ENCODE results near the gene YTHDF1.

YTHDF1 gene

DNA sequence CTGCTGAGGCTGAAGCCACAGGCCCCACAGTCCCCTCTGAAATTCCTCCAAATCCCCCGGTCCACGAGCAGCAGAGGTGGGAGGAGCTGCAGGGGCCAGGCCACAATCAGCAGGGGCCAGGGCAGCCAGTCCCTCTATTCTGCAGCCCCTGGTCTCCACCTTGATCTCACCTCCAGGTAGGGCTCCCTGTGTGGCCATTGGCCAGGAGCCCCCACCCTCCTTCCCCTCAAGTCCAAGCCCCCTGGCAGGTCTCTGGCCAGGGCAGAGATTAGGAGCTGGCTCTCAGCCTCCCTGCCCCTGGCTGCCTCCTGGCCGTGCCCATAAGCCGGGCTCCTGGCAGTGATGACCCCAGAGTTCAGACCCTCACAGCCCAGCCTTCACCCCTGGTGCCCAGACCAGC lies 34.7 kb downstream of the YTHDF1 start:
- H3K4me1 Mint-ChIP-seq = peaks cover 10% of the 10 kb centered on the region
- H3K4me3 Mint-ChIP-seq = no peak overlapping the region
- no peaks in the 10 kb centered on the region for H3K36me3 Mint-ChIP-seq (ENCODE audit: insufficient read depth)
- DNase-seq (ENCODE audit: low spot score in 2 of 2) (no peak), ATAC-seq (replicated peaks; ENCODE audit: extremely low read depth, poor library complexity, severe bottlenecking) (no peak)
- no peak overlapping the region for H3K27ac Mint-ChIP-seq (ENCODE audit: low read depth)
- peaks cover 45% of the 10 kb centered on the region for H3K27me3 Mint-ChIP-seq
- H3K9me3 Mint-ChIP-seq = no peaks in the 10 kb centered on the region

DNA sequence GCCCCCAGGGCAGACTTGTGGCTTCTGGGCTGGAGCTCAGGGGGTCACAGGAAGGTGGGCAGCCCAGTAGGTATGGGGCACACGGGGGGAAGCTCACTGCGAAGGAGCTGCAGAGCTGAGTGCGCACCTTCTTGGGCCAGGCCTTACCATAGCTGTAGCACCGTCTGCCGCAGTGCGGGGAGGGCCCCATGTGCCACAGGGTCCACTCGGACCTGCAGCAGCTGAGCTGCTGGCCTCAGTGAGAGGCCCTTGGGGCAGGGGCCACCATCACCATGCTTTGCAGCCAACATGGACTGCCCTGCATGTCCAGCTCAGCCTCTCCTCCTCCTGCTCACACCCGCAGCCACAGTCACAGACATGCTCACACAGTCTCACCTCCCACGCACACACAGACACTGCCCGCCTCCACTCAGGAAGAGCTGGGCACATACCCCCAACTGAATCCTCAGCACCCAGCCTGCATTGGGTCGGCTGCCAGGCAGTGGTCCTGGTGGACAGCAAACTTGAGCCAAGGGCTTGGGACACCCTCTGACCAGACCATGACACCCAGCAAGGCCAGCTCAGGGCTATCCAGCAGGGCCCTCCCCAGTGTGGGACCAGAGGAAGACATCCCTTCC lies 35.3 kb downstream of the YTHDF1 start:
- H3K4me3 Mint-ChIP-seq = peak overlapping the region; percentile 68

DNA sequence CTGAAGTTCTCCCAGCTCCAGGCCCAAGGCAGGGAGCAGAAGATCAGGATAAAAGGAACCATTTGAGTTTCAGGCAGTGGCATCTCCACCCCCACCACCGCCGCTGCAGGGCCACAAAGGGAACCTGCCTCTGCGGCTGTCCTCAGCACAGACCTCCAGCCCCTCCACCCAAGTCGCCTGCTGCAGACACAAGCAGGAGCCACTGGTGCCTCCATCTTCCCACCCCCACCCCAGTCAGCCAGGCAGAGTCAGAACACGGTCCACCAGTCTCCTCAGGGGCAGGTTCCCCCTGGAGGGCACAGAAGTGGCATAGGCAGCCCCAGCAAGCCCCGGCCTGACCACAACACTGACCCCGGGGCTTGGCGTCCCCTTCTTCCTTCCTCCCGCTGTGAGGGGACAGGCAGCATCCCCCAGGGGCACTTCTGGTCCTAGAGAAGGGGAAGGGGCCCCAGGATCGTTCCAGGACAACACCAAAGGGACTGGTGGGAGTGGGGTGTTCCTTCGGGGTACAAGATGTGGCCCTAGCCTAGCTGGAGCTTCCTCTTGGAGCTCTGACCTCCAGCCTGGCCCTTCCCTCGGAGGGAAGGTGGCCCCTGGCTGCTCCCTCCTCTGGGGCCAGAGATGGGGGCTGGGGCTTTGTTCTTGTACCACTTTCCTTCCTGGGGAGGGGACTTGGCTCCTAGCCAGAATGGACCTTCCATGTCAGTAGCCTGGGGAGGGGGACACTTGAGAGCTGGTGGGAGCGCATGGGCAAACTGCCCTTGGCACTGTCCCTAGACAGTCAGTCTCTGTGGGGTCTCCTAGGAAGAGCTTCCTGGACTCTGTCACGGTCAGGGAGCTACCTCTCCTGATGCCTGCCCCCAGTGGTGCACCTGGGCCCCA lies 36.0 kb downstream of the YTHDF1 start:
- no peak for DNase-seq (ENCODE audit: low spot score in 2 of 2)
- H3K4me3 Mint-ChIP-seq = peak overlapping the region; percentile 68
- no peak for ATAC-seq (replicated peaks; ENCODE audit: extremely low read depth, poor library complexity, severe bottlenecking)
- no peaks in the 10 kb centered on the region for H3K36me3 Mint-ChIP-seq (ENCODE audit: insufficient read depth)
- peaks cover 50% of the 10 kb centered on the region for H3K27me3 Mint-ChIP-seq
- no peaks in the 10 kb centered on the region for H3K9me3 Mint-ChIP-seq
- H3K4me1 Mint-ChIP-seq = peaks cover 10% of the 10 kb centered on the region
- H3K27ac Mint-ChIP-seq (ENCODE audit: low read depth) = no peak overlapping the region

More for the DNA sequence above, 35.3 kb downstream of the YTHDF1 start:
- DNase-seq (ENCODE audit: low spot score in 2 of 2) = no peak
- Mint-ChIP-seq H3K4me1 (peaks cover 10% of the 10 kb centered on the region), H3K9me3 (no peaks in the 10 kb centered on the region), H3K36me3 (ENCODE audit: insufficient read depth) (no peaks in the 10 kb centered on the region), H3K27me3 (peaks cover 50% of the 10 kb centered on the region), H3K27ac (ENCODE audit: low read depth) (no peak overlapping the region)
- ATAC-seq (replicated peaks; ENCODE audit: extremely low read depth, poor library complexity, severe bottlenecking) = no peak

DNA sequence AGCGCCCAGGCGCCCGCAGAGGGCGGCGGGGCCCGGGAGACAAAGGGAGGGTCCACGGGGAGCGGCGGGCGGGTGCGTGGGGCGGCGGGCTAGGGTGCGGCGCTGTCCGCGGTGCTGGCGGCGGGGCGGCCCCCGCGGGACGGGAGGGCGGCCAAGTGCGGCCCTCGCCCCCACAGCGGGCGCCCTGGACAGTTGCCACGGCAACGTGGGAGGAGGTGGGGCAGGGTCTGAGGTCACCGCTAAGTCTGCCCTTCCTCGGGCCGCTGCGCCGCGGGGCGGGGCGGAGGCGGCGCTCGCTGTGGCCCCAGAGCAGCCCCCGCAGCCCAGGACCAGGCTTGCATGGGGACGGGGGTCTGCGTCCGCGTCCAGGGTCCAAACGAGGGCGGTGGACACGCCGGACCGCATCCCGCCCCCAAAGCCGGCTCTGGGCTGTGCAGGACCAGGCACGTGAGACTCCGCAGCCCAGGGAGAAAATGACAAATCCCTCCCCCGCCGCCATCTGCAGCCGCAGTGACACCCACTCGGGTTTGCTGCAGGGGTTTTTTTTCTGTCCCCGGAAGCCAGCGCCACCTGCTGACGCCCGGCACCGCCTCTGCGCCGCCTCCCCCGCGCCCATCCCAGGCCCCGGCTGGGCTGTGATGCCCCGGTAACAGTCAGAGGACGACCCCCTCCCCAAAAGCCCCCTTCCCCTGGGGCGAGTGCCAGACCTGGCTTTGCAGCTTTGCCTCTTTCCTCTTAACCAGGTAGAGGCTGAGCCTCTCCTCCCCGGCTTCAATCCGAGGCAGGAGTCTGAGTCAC lies 36.8 kb downstream of the YTHDF1 start:
- no peak overlapping the region for H3K27ac Mint-ChIP-seq (ENCODE audit: low read depth)

GRCh38 chr20:63178446-63178820 lies 37.5 kb downstream of the YTHDF1 start:
- H3K9me3 Mint-ChIP-seq = no peaks in the 10 kb centered on the region
- no peak overlapping the region for H3K4me3 Mint-ChIP-seq
- no peak for ATAC-seq (replicated peaks; ENCODE audit: extremely low read depth, poor library complexity, severe bottlenecking)
- H3K36me3 Mint-ChIP-seq (ENCODE audit: insufficient read depth) = no peaks in the 10 kb centered on the region
- DNase-seq (ENCODE audit: low spot score in 2 of 2) = no peak
- H3K27me3 Mint-ChIP-seq = peaks cover 61% of the 10 kb centered on the region
- H3K4me1 Mint-ChIP-seq = peaks cover 10% of the 10 kb centered on the region
- H3K27ac Mint-ChIP-seq (ENCODE audit: low read depth) = no peak overlapping the region

More for the DNA sequence above, 36.8 kb downstream of the YTHDF1 start:
- Mint-ChIP-seq H3K4me1 (peaks cover 10% of the 10 kb centered on the region), H3K4me3 (peak overlapping the region; percentile 68), H3K27me3 (peaks cover 58% of the 10 kb centered on the region), H3K36me3 (ENCODE audit: insufficient read depth) (no peaks in the 10 kb centered on the region), H3K9me3 (no peaks in the 10 kb centered on the region)
- peak; percentile 81 for ATAC-seq (replicated peaks; ENCODE audit: extremely low read depth, poor library complexity, severe bottlenecking)
- peak; percentile 58 to 59 for DNase-seq (ENCODE audit: low spot score in 2 of 2)

DNA sequence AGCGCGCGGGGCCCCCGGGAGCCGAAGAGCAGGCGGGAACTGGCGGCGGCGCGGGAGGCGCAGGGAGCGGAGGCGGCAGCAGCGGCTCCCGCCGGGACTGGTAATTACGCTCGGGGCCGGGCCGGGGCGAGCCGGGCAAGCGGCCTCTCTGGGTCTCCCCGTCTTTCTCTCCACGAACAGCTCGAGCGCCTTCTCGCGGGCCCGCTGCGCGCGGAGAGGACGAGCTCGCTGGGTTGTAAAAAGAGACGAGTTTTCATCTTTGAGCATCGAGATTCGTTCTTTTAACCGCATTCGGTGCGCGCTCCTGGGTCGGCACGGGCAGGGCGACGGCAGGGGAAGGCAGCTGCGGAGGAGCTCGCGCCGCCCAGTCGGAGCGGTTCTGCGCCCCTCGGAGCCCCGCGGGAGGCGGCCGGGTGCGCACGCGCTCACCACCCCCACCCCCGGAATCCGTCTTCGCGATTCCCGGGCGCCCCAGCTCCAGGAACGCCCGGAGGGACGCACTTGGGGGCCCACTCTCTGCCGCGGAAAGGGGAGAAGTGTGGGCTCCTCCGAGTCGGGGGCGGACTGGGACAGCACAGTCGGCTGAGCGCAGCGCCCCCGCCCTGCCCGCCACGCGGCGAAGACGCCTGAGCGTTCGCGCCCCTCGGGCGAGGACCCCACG lies 38.0 kb downstream of the YTHDF1 start:
- Mint-ChIP-seq H3K4me1 (peaks cover 10% of the 10 kb centered on the region), H3K4me3 (peak overlapping the region; percentile 55), H3K9me3 (no peaks in the 10 kb centered on the region), H3K36me3 (ENCODE audit: insufficient read depth) (no peaks in the 10 kb centered on the region), H3K27me3 (peaks cover 57% of the 10 kb centered on the region), H3K27ac (ENCODE audit: low read depth) (no peak overlapping the region)
- ATAC-seq (replicated peaks; ENCODE audit: extremely low read depth, poor library complexity, severe bottlenecking) = no peak
- DNase-seq (ENCODE audit: low spot score in 2 of 2) = no peak

DNA sequence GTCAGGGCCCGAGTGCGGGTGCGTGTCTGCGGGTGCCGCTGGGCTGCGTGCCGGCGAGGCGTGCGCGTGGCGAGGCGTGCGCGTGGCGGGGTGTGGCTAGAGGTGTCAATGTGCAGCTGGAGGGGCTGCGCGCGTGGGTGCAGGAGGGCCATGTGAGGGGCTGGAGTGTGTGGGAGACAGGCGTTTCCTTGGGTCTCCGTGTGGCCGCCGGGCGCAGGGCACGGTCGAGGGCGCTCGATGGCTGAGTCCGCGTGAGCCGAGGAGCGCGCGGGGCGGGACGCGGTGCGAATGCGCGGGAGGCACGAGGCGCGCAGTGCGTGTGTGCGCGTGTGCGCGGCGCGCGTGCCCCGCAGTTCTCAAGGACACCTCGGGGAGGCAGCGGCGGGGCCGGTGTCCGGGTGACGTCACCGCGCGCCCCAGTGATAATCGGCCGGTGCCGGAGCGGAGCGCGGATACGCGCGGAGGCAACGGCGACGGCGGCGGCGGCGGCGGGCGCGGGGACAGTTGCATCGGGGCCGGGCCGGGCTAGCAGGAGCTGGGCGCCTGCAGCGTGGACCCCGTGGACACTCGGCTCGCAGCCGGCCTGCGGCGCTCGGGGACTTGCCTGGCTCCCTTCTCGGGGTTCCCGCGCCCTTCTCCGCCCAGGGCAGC lies 38.7 kb downstream of the YTHDF1 start:
- ATAC-seq (replicated peaks; ENCODE audit: extremely low read depth, poor library complexity, severe bottlenecking) = no peak
- Mint-ChIP-seq H3K4me1 (peaks cover 10% of the 10 kb centered on the region), H3K27ac (ENCODE audit: low read depth) (no peak overlapping the region), H3K36me3 (ENCODE audit: insufficient read depth) (no peaks in the 10 kb centered on the region), H3K27me3 (peaks cover 57% of the 10 kb centered on the region), H3K4me3 (peak overlapping the region; percentile 43), H3K9me3 (no peaks in the 10 kb centered on the region)
- no peak for DNase-seq (ENCODE audit: low spot score in 2 of 2)

- DNase-seq (ENCODE audit: low spot score in 2 of 2) (no peak), ATAC-seq (replicated peaks; ENCODE audit: extremely low read depth, poor library complexity, severe bottlenecking) (no peak)
- H3K27ac Mint-ChIP-seq (ENCODE audit: low read depth) = no peak overlapping the region
- H3K4me1 Mint-ChIP-seq = peaks cover 17% of the 10 kb centered on the region
- H3K27me3 Mint-ChIP-seq = peaks cover 57% of the 10 kb centered on the region
- H3K9me3 Mint-ChIP-seq = no peaks in the 10 kb centered on the region
- H3K4me3 Mint-ChIP-seq = peak overlapping the region; percentile 43
- H3K36me3 Mint-ChIP-seq (ENCODE audit: insufficient read depth) = no peaks in the 10 kb centered on the region
These were observed 39.4 kb downstream of the YTHDF1 start for GRCh38 chr20:63176427-63177133.

DNA sequence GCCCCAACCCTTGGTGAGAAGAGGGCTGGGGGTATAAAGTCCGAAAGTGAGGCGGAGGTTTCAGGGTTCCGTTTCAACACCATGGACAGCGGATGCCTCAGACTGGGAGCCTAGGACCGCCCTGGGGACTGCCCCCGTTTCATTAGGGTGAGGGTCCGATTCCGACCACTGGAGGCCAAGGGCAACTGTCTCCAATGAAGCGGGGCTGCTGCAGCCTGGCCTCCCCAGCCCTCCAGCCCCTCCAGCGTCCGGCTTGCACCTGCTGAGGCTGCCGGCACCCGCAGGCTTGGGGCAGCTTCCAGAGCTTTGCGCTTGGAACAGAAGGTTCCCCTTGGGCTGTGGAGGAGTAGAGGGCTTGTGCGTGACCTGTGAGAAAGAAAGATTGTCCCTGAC lies 39.9 kb downstream of the YTHDF1 start:
- Mint-ChIP-seq H3K27ac (ENCODE audit: low read depth) (no peak overlapping the region), H3K4me1 (peaks cover 18% of the 10 kb centered on the region), H3K9me3 (no peaks in the 10 kb centered on the region), H3K27me3 (peaks cover 57% of the 10 kb centered on the region), H3K4me3 (peak overlapping the region; percentile 43), H3K36me3 (ENCODE audit: insufficient read depth) (no peaks in the 10 kb centered on the region)
- ATAC-seq (replicated peaks; ENCODE audit: extremely low read depth, poor library complexity, severe bottlenecking) = no peak
- DNase-seq (ENCODE audit: low spot score in 2 of 2) = no peak

DNA sequence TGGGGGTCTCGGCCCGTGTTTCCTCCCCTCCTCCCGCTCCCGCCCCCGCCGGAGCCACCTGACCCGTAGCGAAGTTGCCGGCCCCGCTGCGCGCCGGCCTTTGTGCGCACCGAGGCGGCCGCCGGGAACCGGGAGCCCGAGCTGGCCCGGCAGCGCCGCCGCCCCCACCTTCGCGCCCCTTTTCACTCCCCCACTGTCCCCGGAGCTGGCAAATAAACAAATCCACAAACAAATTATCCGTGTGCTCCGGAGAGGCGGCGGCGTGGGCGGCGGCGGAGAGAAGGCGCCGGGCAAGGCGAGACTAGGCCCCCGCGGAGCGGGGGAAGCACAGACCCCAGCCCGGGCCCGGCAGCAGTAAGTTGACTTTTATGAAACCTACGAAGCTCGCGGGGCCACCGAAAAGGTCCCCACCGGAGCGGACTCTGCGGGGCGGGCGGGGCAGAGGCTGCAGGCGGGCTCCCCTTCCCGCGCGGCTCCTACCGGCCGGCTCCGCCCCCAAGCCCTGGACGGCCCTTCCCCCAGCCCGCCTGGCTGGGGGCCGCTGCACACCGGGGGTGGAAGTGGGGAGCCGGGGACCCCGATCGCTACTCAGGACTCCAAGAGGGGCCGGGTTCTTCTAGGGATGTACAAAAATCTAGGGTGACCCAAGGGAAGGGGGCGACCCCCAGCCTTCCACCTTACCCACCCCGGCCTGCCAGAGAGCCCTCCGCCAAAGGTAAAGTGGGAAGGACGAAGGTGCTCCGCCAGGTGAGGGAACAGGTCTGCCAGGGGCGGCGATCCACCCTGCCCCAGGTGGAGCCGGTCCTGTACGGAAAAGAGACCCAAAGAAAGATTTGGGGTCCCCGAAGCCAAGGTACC lies 40.7 kb downstream of the YTHDF1 start:
- Mint-ChIP-seq H3K27ac (ENCODE audit: low read depth) (no peak overlapping the region), H3K4me3 (no peak overlapping the region), H3K36me3 (ENCODE audit: insufficient read depth) (no peaks in the 10 kb centered on the region), H3K9me3 (no peaks in the 10 kb centered on the region), H3K27me3 (peaks cover 52% of the 10 kb centered on the region), H3K4me1 (peaks cover 18% of the 10 kb centered on the region)
- ATAC-seq (replicated peaks; ENCODE audit: extremely low read depth, poor library complexity, severe bottlenecking) (no peak), DNase-seq (ENCODE audit: low spot score in 2 of 2) (no peak)
